Measurements from ENCODE around the gene TRABD2B. TPM values are rescaled to one million over a fixed set of nuclear protein-coding genes. Genes with fewer than 3 reads are reported as not detected.
A peak's percentile ranks its signal among the peaks of the same experiment; 100 is the strongest.

The TRABD2B gene
- total RNA-seq, 1 experiment from 2014 or later, result 0.05 TPM

DNA sequence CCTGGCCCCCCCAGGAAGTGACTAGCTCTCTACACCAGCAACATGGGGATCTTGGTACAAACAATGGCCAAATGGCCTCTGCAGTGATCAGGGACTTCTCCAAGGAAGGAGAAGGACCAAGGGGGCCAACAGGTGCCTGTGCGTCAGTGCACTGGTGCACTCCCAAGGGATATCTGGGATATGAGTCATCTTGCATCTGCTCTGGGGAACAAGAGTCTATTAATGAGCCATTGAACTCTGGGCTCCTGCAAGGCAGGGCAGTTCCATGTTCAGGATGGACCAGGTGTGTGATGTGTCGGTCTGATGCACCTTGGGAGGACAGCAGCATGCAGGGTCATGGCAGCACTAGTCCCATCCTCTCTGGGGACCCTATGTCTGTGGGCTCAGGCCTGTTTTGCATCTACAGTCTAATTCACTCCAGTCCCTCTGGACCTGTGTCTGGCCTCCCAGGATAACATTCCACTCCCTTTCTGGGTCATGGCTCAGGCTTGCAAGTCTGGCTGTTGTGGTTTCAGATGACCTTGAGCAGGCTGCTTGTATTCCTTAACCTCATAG is 125.3 kb downstream of the TRABD2B start:
- H3K9me2 ChIP-seq (ENCODE audit: insufficient read depth), result no peaks in the 10 kb centered on the region
- ChIA-PET RAD21 (ENCODE audit: low non-redundant PET in 1 of 2, low total read pairs in 2 of 2, uncharacterized antibody in 2 of 2, unreplicated experiment in 2 of 2) (no interaction called here), POLR2A (no interaction called here), CTCF (no interaction called here)
- H3K4me1 ChIP-seq (ENCODE audit: control insufficient read depth in 1 of 2, insufficient read depth in 2 of 2, low read length in 2 of 2), result peaks cover 7 to 13% of the 10 kb centered on the region in 2 experiments
- H3K36me3 ChIP-seq (ENCODE audit: control insufficient read depth in 1 of 2, insufficient read depth in 2 of 2, low read length in 2 of 2), result no peaks in the 10 kb centered on the region
- H2AFZ ChIP-seq (ENCODE audit: low read depth, low read length, poor library complexity, severe bottlenecking), result no peak overlapping the region
- intact Hi-C loops (cut with micrococcal nuclease), result no loop called here
- H4K20me1 ChIP-seq (ENCODE audit: insufficient read depth), result no peaks in the 10 kb centered on the region
- H3K79me2 ChIP-seq (ENCODE audit: insufficient read depth, low read length), result no peaks in the 10 kb centered on the region
- peak; percentile 90 for ATAC-seq
- DNase-seq (ENCODE audit: low read depth, low spot score), result peak; percentile 23
- no peak overlapping the region for H3K9ac ChIP-seq (ENCODE audit: low read length)
- H3K27me3 ChIP-seq (ENCODE audit: insufficient read depth, low read length), result peaks cover 8% of the 10 kb centered on the region; the same call in 1 of the 2 replicates
- TF ChIP-seq, protein P1, sequence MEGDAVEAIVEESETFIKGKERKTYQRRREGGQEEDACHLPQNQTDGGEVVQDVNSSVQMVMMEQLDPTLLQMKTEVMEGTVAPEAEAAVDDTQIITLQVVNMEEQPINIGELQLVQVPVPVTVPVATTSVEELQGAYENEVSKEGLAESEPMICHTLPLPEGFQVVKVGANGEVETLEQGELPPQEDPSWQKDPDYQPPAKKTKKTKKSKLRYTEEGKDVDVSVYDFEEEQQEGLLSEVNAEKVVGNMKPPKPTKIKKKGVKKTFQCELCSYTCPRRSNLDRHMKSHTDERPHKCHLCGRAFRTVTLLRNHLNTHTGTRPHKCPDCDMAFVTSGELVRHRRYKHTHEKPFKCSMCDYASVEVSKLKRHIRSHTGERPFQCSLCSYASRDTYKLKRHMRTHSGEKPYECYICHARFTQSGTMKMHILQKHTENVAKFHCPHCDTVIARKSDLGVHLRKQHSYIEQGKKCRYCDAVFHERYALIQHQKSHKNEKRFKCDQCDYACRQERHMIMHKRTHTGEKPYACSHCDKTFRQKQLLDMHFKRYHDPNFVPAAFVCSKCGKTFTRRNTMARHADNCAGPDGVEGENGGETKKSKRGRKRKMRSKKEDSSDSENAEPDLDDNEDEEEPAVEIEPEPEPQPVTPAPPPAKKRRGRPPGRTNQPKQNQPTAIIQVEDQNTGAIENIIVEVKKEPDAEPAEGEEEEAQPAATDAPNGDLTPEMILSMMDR (IDR thresholded peaks at IDR 0.05 in 2 of 3, conservative IDR thresholded peaks at IDR 0.05 in 1 of 3; ENCODE audit: borderline replicate concordance in 1 of 3, insufficient read depth in 1 of 3, low read depth in 2 of 3, low read length in 2 of 3), result no peak
- TF ChIP-seq JUND (IDR thresholded peaks at IDR 0.05), result peak; percentile 44; the same call in 1 of the 2 replicates
- TF ChIP-seq EZH2 (IDR thresholded peaks at IDR 0.05), result no peak
- TF ChIP-seq YY1 (IDR thresholded peaks at IDR 0.05; ENCODE audit: extremely low read depth, insufficient replicate concordance, low read depth, low read length), result no peak
- TF ChIP-seq, protein P2, sequence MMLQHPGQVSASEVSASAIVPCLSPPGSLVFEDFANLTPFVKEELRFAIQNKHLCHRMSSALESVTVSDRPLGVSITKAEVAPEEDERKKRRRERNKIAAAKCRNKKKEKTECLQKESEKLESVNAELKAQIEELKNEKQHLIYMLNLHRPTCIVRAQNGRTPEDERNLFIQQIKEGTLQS (IDR thresholded peaks at IDR 0.05), result no peak
- TF ChIP-seq FOSL1 (IDR thresholded peaks at IDR 0.05; ENCODE audit: low read depth), result no peak
- no peak for TF ChIP-seq POLR2AphosphoS5 (IDR thresholded peaks at IDR 0.05; ENCODE audit: low read depth, low read length)
- no TSS peak for BruUV-seq (replicated peaks)
- no peaks in the 10 kb centered on the region for H3K9me3 ChIP-seq (ENCODE audit: control insufficient read depth in 1 of 2, insufficient read depth in 1 of 2, low read depth in 1 of 2, low read length in 2 of 2)
- H3K27ac ChIP-seq (ENCODE audit: low read depth, low read length), result no peak overlapping the region
- peak overlapping the region; percentile 43 for H3K4me2 ChIP-seq (ENCODE audit: low read length)
- no peak overlapping the region for H3K4me3 ChIP-seq (replicated peaks in 1 of 2; ENCODE audit: low read depth in 1 of 2, low read length in 2 of 2)

Measured in HCT116 (cell line).